ENCODE measurements around the gene GAB1. TPM values are rescaled to one million over a fixed set of nuclear protein-coding genes. Genes with fewer than 3 reads are reported as not detected.
A peak's percentile ranks its signal among the peaks of the same experiment; 100 is the strongest.

GAB1 gene
- total RNA-seq, 2 donors from 2014 or later, result 0.32 to 0.48 TPM

DNA sequence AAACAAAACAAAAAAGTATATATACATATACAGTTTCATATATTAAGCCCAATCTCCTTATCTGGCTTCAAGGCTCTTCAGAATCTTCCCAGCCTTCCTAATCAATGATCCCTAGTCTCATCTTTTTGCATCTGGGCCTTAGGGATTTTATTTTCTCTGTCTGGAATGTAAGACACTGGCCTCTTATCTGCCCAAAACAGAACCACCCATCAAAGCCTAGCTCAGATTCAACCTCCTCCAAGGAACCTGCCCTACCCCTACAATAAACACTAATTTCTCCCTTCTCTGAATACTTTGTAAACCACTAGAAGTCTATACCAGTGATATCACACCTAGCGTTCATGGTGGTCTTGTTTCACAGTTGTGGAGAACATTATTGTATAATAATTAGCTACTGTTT is 23.2 kb upstream of the GAB1 start:
- Mint-ChIP-seq H3K36me3 (ENCODE audit: low read depth) (no peaks in the 10 kb centered on the region), H3K4me1 (no peaks in the 10 kb centered on the region), H3K4me3 (no peak overlapping the region), H3K9me3 (no peaks in the 10 kb centered on the region), H3K27me3 (peaks cover 12% of the 10 kb centered on the region), H3K27ac (no peak overlapping the region)
- no peak for ATAC-seq (replicated peaks)

DNA sequence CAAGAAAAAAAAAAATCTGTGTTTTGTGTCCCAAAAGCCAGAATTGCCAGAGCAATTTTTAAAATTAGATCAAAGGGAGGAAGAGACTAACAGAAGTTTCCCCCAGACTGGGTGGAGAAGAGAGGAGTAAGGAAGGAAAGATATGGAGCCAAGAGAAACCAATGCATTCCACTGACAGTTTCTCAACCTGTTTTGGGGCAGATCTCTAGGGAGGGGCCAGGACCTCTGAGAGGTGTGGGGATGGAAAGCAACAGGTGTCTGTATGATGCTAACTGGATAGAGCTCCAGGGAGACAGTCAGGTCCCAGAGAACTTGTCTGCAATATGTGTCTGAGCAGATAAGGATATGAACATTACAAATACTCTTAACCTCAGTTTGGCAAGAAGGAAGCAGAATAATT is 22.7 kb upstream of the GAB1 start:
- Mint-ChIP-seq H3K27me3 (peaks cover 12% of the 10 kb centered on the region), H3K36me3 (ENCODE audit: low read depth) (no peaks in the 10 kb centered on the region), H3K9me3 (no peaks in the 10 kb centered on the region), H3K4me3 (no peak overlapping the region), H3K4me1 (no peaks in the 10 kb centered on the region), H3K27ac (no peak overlapping the region)
- ATAC-seq (replicated peaks), result no peak

DNA sequence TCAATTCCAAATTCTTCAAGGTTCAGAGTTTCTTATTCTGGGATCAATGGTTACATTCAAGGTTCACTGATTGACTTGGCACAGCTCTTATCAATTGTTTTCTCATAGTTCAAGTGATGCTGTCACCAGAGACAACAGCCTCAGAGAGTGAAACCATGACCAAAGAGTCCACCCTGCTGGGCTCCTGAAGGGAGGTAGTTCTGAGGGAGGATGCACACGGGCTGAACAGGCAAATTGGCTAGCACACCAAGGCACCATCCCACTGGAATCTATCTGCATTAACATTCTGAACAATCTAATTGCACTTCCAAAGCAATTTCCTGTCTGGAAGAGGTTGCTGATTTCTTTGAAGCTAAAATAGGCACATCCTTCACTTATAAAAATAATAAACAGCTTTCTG is 16.6 kb upstream of the GAB1 start:
- Mint-ChIP-seq H3K27ac (no peak overlapping the region), H3K9me3 (no peaks in the 10 kb centered on the region), H3K4me3 (no peak overlapping the region), H3K27me3 (peaks cover 9% of the 10 kb centered on the region), H3K4me1 (no peaks in the 10 kb centered on the region), H3K36me3 (ENCODE audit: low read depth) (no peaks in the 10 kb centered on the region)
- ATAC-seq (replicated peaks), result no peak

GRCh38 chr4:143326735-143327134 is 9.9 kb upstream of the GAB1 start:
- ATAC-seq (replicated peaks), result no peak
- Mint-ChIP-seq H3K36me3 (ENCODE audit: low read depth) (no peaks in the 10 kb centered on the region), H3K9me3 (no peaks in the 10 kb centered on the region), H3K27me3 (peaks cover 11% of the 10 kb centered on the region), H3K4me3 (no peak overlapping the region), H3K27ac (no peak overlapping the region), H3K4me1 (no peaks in the 10 kb centered on the region)

GRCh38 chr4:143329985-143330384 is 6.7 kb upstream of the GAB1 start:
- no peak for ATAC-seq (replicated peaks)
- Mint-ChIP-seq H3K27me3 (peaks cover 15% of the 10 kb centered on the region), H3K4me3 (no peak overlapping the region), H3K27ac (no peak overlapping the region), H3K4me1 (no peaks in the 10 kb centered on the region), H3K36me3 (ENCODE audit: low read depth) (no peaks in the 10 kb centered on the region), H3K9me3 (no peaks in the 10 kb centered on the region)

DNA sequence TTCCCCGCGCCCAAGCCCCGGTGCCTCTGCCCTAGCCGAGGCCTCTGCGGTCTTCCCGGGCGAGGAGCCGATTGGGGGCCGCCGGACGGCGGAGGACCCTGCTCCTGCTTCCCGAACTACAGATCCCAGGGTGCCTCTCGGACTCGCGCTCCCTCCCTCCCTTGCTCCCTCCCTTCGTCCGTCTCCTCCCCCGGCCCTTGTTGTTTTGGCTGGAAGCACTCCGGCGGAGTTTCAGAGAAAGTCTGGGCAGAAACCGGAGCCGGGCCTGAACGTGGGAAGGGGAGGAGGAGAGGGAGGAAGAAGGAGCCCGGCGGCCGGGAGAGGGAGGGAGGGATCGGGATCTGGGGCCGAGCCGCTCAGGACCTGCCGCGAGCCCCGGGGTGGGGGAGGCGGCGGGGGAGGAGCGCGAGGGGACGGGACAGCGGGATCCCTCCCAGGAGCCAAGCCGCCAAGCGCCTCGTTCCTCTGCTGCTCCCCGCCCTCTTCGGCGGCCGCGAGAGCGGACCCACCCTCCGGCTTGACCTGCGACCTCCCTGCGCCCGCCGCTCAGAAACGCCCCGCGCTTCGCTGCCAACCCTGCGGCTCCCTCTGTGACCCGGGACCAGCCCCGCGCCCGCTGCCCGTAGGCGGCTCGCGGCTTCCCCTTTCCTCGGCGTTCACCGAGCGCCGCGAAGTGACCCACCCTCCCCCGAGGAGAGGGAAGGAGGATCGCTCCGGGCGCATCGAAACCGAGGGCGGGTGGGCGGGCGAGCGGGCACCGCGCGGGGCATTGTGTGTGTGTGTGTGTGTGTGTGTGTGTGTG is 496 bp upstream of the GAB1 start:
- ATAC-seq (replicated peaks), result peak; percentile 58
- peaks cover 35% of the 10 kb centered on the region for H3K27me3 Mint-ChIP-seq
- peak overlapping the region; percentile 80 for H3K4me3 Mint-ChIP-seq
- no peak overlapping the region for H3K27ac Mint-ChIP-seq
- H3K36me3 Mint-ChIP-seq (ENCODE audit: low read depth), result peaks cover 5% of the 10 kb centered on the region
- H3K9me3 Mint-ChIP-seq, result no peaks in the 10 kb centered on the region
- H3K4me1 Mint-ChIP-seq, result peaks cover 5% of the 10 kb centered on the region

DNA sequence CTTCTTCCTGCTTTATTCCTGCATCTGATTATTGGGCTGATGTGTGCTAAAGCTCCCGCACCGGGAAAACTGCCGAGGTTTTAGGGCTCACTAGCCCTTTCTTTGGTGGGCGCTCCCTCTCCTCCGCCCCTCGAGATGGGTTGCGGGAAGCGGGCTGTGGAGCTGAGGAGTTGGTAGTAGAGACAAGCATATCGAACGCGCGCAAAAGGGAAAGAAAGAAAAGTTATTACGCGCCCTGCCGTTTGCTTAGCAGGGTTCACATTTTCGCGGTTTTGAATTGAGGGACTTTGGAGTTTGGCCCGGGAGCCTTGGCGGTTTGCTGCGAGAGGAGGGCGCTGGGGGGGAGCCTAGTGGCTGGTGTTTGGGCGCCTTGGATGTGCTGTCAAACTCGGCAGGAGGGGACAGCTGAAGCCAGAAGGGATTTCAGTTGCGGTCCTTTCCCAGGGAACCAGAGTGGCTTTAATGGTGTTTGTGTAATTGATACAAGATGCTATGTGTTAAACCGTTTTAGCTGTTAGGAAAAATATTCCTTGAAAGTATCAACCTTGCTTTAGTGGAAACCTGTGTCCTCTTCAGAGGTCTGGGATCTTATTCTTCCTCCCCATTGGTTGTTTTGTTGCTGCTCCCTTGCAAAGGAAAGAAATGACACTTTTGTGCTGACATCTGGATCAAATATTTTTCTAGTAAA is 1.1 kb downstream of the GAB1 start:
- peaks cover 5% of the 10 kb centered on the region for H3K36me3 Mint-ChIP-seq (ENCODE audit: low read depth)
- ATAC-seq (replicated peaks), result no peak
- H3K9me3 Mint-ChIP-seq, result no peaks in the 10 kb centered on the region
- H3K27me3 Mint-ChIP-seq, result peaks cover 43% of the 10 kb centered on the region
- H3K27ac Mint-ChIP-seq, result no peak overlapping the region
- H3K4me3 Mint-ChIP-seq, result peak overlapping the region; percentile 80
- H3K4me1 Mint-ChIP-seq, result peaks cover 5% of the 10 kb centered on the region

GRCh38 chr4:143338313-143338712 is 1.6 kb downstream of the GAB1 start:
- no peak overlapping the region for H3K27ac Mint-ChIP-seq
- no peak for ATAC-seq (replicated peaks)
- H3K4me3 Mint-ChIP-seq, result no peak overlapping the region
- H3K27me3 Mint-ChIP-seq, result peaks cover 44% of the 10 kb centered on the region
- H3K4me1 Mint-ChIP-seq, result peaks cover 5% of the 10 kb centered on the region
- no peaks in the 10 kb centered on the region for H3K9me3 Mint-ChIP-seq
- peaks cover 5% of the 10 kb centered on the region for H3K36me3 Mint-ChIP-seq (ENCODE audit: low read depth)

GRCh38 chr4:143339497-143339896 is 2.8 kb downstream of the GAB1 start:
- H3K9me3 Mint-ChIP-seq, result no peaks in the 10 kb centered on the region
- peaks cover 5% of the 10 kb centered on the region for H3K4me1 Mint-ChIP-seq
- peaks cover 46% of the 10 kb centered on the region for H3K27me3 Mint-ChIP-seq

GRCh38 chr4:143341186-143341755 is 4.6 kb downstream of the GAB1 start:
- Mint-ChIP-seq H3K4me1 (peaks cover 5% of the 10 kb centered on the region), H3K9me3 (no peaks in the 10 kb centered on the region), H3K27me3 (peaks cover 48% of the 10 kb centered on the region), H3K4me3 (no peak overlapping the region), H3K27ac (no peak overlapping the region), H3K36me3 (ENCODE audit: low read depth) (peaks cover 5% of the 10 kb centered on the region)
- ATAC-seq (replicated peaks), result no peak

More at GRCh38 chr4:143339497-143339896, 2.8 kb downstream of the GAB1 start:
- Mint-ChIP-seq H3K36me3 (ENCODE audit: low read depth) (peaks cover 5% of the 10 kb centered on the region), H3K4me3 (no peak overlapping the region), H3K27ac (no peak overlapping the region)
- ATAC-seq (replicated peaks), result no peak

DNA sequence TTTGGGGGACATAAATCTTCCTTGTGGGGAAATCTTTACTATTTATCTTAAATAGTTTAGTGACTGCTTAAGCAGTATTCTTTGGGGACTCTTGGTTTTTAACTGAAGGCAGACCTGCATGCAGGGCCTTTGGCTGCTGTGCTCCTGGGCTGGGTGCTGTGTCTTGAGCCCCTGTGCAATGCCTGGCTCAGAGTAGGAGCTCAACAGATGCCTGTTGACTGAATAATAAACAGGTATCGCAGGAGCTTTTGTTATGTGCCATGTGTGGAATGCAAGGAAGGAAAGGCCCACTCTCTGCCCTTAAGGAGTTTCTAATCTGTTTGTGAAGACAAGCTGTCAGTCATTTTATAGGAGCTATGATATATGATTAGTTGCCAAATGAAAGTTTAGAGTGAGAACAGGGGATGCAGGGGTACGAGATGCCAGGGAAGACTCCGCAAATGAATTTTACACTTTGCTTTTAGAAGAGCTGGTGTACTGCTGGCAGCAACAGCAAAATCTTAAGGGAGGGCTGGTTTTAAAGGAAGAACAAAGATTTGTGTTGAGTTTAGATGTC is 6.7 kb downstream of the GAB1 start:
- ATAC-seq (replicated peaks), result no peak
- Mint-ChIP-seq H3K27ac (no peak overlapping the region), H3K4me3 (no peak overlapping the region), H3K27me3 (peaks cover 44% of the 10 kb centered on the region), H3K36me3 (ENCODE audit: low read depth) (no peaks in the 10 kb centered on the region), H3K4me1 (no peaks in the 10 kb centered on the region), H3K9me3 (no peaks in the 10 kb centered on the region)

DNA sequence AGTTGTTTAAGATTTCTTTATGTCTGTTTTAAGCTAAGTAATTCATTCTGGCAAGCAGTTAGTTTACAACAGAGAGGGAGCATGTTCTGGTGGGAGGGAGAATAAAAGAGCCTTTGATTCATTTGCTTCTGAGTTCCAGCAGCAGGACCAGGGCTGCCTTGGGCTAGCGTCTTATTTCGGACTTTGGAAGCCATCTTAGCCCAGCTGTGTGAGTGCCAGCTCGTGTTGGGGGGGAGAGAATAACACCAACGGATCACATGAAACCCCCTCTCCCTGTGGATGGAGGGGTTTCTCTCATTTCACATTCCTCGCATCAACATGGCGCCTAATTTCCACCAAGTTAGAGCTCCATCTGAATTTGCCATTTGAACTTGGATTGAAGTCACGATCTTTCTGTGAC is 7.4 kb downstream of the GAB1 start:
- H3K36me3 Mint-ChIP-seq (ENCODE audit: low read depth), result no peaks in the 10 kb centered on the region
- H3K4me3 Mint-ChIP-seq, result no peak overlapping the region
- H3K9me3 Mint-ChIP-seq, result no peaks in the 10 kb centered on the region
- H3K4me1 Mint-ChIP-seq, result no peaks in the 10 kb centered on the region
- no peak overlapping the region for H3K27ac Mint-ChIP-seq
- no peak for ATAC-seq (replicated peaks)
- peaks cover 37% of the 10 kb centered on the region for H3K27me3 Mint-ChIP-seq

DNA sequence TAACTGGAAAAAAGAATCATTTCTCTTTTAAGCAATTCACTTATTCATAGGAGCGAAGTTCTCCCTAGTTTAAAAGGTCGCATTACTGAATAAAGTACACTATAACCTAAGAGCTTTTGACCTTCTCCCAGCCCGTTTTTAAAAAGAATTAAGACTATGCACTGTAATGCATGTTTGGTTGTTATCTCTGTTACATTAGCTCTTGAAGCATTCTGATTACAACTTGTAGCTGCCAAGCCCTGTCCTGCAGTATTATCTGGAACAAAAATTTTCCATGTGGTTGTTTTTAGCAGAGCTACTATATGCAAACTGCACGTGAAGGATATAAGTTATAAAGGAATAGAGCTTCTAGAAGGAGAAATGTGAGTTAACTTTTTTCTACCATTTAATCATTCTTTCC is 8.1 kb downstream of the GAB1 start:
- Mint-ChIP-seq H3K27ac (no peak overlapping the region), H3K9me3 (no peaks in the 10 kb centered on the region), H3K27me3 (peaks cover 31% of the 10 kb centered on the region), H3K36me3 (ENCODE audit: low read depth) (no peaks in the 10 kb centered on the region), H3K4me1 (no peaks in the 10 kb centered on the region), H3K4me3 (no peak overlapping the region)
- no peak for ATAC-seq (replicated peaks)

DNA sequence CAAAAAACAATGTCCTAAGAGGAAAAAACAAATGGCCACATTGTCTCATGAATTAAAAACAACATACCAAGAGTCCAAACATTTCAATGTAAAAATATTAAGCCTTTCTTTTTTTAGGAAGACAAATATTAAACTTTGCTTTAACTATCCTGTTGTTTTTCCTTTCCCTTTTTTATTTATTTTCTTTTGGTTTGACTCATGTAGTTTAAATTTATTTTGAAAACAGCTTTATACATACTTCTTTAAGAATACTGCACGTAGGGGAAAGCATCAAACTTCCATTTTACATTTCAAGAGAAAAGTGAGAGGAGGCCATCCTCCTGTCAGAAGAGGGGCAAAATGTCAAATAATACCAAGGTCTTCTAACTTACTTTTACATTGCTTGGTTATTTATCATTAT is 8.7 kb downstream of the GAB1 start:
- Mint-ChIP-seq H3K27me3 (peaks cover 26% of the 10 kb centered on the region), H3K4me3 (no peak overlapping the region), H3K4me1 (no peaks in the 10 kb centered on the region), H3K27ac (no peak overlapping the region), H3K36me3 (ENCODE audit: low read depth) (no peaks in the 10 kb centered on the region), H3K9me3 (no peaks in the 10 kb centered on the region)
- ATAC-seq (replicated peaks), result no peak

- H3K27me3 Mint-ChIP-seq, result peaks cover 26% of the 10 kb centered on the region
- no peak for ATAC-seq (replicated peaks)
- H3K27ac Mint-ChIP-seq, result no peak overlapping the region
- no peaks in the 10 kb centered on the region for H3K9me3 Mint-ChIP-seq
- H3K4me3 Mint-ChIP-seq, result no peak overlapping the region
- H3K36me3 Mint-ChIP-seq (ENCODE audit: low read depth), result no peaks in the 10 kb centered on the region
- no peaks in the 10 kb centered on the region for H3K4me1 Mint-ChIP-seq
Measured at GRCh38 chr4:143346206-143346605, 9.5 kb downstream of the GAB1 start.

Measured in activated T-helper 17 cell treated with anti-CD3 and anti-CD28 coated beads, Interleukin-2, amount 50 U/mL, for 72 hours (primary cell).